Activated CD4-positive, alpha-beta T cell treated with anti-CD3 and anti-CD28 coated beads, Interleukin-2, amount 50 U/mL, for 24 hours (primary cell): ENCODE results near the gene ITPKB.
A peak's percentile ranks its signal among the peaks of the same experiment; 100 is the strongest.
"Not testable (repeated sequence)": the region's sequence is repeated elsewhere in the genome, so short reads cannot be mapped to it uniquely, and the experiment has no call there.

Source experiments
- DNase-seq, 2 donors: peaks; one replicate each; pipeline ENCODE4 v3.0.0-alpha.2; 2020; ENCODE audit warnings: low read depth in 1 of 2, low spot score in 1 of 2

Gene ITPKB

GRCh38 chr1:226738995-226739695 lies at the start of gene ITPKB:
TSS of gene ITPKB (minus strand) at chr1:226739282. CDS start at chr1:226737458, 1,824 bp downstream.
- DNase-seq: no peak

- DNase-seq: no peak
These were observed 48.6 kb upstream of the ITPKB start for GRCh38 chr1:226787638-226788037.

GRCh38 chr1:226787071-226787470 lies 48.0 kb upstream of the ITPKB start:
- no peak for DNase-seq

GRCh38 chr1:226786550-226786949 lies 47.5 kb upstream of the ITPKB start:
- no peak for DNase-seq

GRCh38 chr1:226785805-226786204 lies 46.7 kb upstream of the ITPKB start:
- DNase-seq: no peak

GRCh38 chr1:226784081-226785049 lies 45.3 kb upstream of the ITPKB start:
- no peak for DNase-seq

- no peak for DNase-seq
These were observed 43.9 kb upstream of the ITPKB start for GRCh38 chr1:226782845-226783601.

GRCh38 chr1:226781937-226782609 lies 43.0 kb upstream of the ITPKB start:
- no peak for DNase-seq

- DNase-seq: no peak
These were observed 40.5 kb upstream of the ITPKB start for GRCh38 chr1:226779561-226779960.

GRCh38 chr1:226778657-226779058 lies 39.6 kb upstream of the ITPKB start:
- no peak for DNase-seq

GRCh38 chr1:226776975-226777374 lies 37.9 kb upstream of the ITPKB start:
- DNase-seq: no peak

- no peak for DNase-seq
These were observed 37.0 kb upstream of the ITPKB start for GRCh38 chr1:226776066-226776465.

GRCh38 chr1:226772446-226773139 lies 33.5 kb upstream of the ITPKB start:
- no peak for DNase-seq

- DNase-seq: not testable (repeated sequence)
These were observed 28.1 kb upstream of the ITPKB start for GRCh38 chr1:226767170-226767569.

GRCh38 chr1:226766565-226766964 lies 27.5 kb upstream of the ITPKB start:
- DNase-seq: no peak

- DNase-seq: no peak
These were observed 25.5 kb upstream of the ITPKB start for GRCh38 chr1:226764533-226764932.

- DNase-seq: peak in 1 of 2 donors; percentile 25
These were observed 24.8 kb upstream of the ITPKB start for GRCh38 chr1:226763905-226764264.

- DNase-seq: no peak
These were observed 24.2 kb upstream of the ITPKB start for GRCh38 chr1:226762988-226763904.

- DNase-seq: no peak
These were observed 23.0 kb upstream of the ITPKB start for GRCh38 chr1:226762055-226762454.
